Measurements from ENCODE around the gene SGPL1.

The SGPL1 gene

DNA sequence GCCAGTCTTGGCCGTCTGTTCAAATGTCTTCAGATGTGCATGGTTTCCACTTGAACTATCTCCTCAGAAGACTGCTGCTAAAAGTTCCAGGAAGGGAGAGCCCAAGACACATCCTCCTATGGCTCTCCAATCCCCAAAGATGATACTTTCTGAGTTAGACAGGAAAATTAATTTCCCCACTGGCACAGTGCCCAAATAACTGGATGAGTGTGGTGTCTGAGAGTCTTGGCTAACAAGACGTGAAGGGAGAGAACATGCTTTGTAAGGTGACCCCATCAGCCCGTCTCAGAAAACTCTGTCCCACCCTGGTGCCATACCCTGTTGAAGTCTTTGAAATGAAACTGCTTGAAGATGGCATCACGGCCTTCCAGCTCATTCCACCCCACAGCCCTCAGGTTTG is 69.7 kb downstream of the SGPL1 start:
- DNase-seq (ENCODE audit: low spot score), result no peak

DNA sequence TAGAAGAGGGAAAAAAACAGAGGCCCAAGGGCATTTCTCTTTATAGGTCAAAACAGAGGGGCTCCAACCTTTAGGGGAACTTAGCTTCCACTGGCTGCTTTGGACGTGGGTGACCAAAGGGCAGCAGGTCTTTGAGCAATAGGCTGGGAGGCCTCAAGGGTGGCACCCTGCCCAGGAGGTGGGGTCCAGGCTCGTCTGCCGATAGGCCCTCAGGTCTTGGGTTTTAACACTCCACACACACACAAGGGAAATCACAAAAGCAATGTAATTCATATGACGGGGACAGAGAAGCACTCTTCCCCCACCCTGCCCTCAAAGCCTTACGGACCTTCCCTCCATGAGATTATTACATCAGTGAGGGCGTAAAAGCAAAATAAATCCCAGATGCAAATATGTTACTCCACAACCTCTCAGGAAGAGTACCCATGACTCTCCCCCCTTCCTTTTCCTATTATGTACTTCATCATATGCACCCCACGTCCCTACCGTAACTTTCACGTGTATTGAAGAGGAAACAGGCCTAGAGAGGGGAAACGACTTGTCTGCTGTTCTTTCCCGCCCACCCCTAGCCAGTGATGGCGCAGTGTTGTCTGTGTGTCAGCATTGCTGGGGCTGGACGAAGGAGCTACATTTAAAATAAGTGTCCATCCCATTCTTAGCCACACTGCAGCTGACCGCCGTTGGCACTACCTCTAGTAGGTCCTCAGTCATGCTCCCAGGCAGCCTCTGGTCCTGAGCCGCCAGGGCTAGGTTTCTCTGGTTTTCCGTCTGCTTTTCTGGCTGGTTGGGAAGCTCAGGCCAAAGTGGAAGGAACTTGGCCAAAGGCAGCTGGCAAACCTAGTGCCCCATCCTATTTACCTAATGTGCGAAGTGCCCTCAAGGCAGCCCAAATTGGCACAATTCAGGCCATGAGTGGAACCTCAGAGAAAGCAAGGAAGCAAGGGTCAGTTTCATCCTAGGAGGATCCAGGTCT is 70.5 kb downstream of the SGPL1 start:
- DNase-seq (ENCODE audit: low spot score), result no peak

DNA sequence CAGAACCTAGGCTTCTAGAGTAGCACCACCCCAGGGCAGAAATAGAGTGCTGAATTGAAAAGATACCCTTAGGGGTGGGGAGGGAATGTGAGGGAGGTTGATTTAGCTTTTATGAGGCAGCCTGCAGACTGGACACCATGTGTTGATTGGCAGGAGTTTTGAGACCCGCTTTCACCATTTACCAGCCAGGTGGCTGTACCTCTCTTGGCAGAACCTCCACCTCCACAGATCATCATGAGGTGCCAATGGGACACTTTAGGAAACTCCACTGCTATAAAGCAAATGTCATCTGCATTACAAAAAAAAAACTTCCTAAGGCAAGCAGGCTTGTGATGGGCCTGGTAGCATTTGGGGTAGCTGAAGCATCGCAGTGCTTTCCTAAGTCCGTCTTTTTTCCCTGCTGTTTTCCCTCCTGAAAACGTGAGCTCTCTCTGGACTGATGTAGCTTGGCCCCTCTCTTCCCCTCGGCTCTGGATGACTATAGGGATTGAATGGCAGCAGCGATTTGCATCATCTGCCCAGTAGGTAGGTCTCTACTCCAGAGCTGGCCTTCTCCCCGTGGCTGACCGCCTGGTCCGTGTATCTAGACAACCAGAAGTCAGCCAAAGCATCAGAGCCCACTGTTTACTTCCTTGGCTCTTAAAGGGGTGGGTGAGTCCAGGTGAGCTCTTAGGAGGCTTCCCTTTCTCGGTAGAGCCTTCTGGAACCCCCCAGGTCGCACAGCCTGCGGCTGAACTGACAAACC is 71.3 kb downstream of the SGPL1 start:
- no peak for DNase-seq (ENCODE audit: low spot score)

DNA sequence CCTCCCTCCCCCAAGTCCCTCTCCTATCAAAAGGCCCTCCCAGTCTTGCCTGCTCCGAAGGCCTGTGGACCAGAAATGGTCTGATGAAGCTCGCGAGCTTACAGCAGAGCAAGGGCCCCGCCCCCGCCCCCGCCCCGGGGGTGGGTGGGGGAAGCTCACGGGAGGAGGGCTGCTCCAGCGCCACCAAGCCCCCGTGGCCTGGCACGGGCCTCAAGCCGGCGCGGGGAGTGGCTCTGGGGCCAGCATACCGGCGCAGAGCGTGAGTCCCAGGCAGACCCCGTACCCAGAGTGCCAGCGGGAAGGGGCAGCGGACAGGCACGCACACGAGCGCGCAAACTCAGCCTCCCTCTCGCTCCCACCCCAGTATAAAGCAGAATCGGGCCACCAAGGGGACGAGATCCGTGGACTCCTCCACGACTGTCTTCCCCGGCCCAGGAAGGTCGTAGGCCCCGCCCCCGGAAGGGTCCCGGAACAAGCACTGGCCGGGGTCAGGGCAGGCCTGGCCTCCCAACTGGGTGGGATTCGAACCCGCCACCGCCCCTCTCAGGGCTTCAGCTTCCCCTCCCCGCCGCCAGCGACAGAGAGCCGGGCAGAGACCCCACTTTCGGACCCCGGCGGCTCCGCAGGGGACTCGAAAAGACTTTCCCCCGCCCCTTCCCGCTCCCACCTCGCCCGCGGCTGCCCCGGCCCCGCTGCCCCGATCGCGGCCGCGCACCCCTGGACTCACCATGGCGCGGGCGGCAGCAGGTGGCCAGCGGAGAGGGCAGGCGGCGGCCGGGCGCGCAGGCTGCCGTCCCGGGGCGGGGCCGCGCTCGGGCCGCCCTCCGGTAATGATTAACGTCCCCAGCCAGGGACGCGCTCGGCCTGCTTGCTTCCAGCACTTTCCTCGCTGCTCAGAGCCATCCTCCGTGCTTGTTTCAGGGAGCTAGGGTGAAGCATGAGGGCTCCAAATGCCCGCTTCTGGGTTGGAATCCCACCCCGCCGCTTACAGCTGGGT is 72.4 kb downstream of the SGPL1 start, which contains the start of gene PCBD1:
PCBD1 (minus strand) TSS at position 762 of the 997 bp plus-strand sequence; CDS start at position 730, 32 bp downstream.
- peak; percentile 88 for DNase-seq (ENCODE audit: low spot score)

DNA sequence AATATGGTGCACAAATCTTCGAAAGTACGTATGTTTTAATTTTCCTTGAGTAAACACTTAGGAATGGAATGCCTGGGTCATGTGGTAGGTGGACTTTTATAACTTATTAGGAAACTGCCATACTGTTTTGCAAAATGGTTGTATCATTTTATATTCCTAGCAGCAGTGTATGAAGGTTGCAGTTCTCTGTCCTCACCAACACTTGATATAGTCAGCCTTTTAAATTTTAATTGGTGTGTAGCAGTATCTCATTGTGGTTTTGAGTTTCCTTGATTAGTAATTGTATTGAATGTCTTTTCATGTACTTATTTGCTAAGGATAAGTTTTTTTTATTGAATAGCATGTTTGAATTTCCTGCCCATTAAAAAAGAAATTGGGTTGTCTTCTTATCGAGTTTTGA is 73.5 kb downstream of the SGPL1 start:
- DNase-seq (ENCODE audit: low spot score), result no peak

DNA sequence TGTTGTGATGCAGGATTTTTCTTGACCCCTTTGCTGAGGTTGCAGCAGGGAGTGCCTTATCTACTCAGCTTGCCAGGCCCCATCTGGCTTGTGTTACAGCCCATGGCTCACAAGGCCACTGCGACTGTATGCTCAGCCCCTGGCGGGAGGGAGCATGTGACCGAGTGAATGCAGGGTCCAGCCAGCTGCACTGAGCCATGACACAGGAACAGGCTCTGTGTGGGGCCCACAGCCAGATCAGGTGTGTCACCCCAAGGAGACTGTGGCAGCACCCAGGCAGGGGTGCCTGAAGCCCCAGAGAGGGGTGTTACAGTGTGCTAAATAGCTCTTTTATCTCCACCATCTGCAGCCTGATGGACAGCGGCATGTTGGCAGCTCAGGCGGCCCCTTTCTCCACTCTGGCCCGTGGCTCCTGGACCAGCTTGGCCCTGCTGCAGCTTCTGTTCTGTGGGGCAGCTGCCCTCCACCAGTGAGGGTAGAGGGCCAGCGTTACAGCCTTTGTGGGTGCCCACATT is 75.2 kb downstream of the SGPL1 start:
- DNase-seq (ENCODE audit: low spot score), result no peak

DNA sequence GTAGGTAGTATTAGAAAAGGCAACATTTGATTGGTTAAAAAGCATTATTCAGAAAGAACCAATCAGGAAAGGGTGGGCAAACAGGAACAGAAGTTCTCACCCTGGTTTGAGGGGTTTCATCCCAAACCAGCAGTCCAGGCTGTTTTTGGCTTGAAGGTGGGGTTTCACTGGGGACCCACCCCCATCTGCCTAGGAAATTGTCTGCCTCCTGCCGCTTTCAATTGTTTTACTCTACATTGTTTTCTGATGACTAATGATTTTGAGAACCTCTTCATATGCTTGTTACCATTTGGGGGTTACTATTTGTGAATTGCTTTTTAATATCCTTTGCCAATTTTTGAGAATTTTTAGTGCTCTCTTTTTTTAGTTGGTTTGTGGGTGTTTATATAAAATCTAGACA is 75.9 kb downstream of the SGPL1 start:
- DNase-seq (ENCODE audit: low spot score), result no peak

DNA sequence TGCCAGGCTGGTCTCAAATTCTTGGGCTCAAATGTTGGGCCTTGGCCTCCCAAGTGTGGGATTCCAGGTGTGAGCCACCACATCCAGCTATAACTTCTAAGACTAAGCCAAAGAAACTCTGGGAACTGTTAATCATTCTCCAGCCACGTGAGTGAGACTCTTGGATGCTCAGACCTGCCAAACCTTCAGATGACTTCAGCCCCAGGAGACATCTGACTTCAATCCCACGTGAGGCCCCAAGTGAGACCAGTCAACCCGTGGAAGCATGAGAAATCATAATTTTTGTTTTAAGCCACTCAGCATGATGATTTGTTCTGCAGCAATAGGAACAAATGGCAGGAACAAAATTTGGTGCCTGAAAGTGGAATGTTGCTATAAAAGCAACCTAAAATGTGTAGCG is 76.9 kb downstream of the SGPL1 start:
- no peak for DNase-seq (ENCODE audit: low spot score)

DNA sequence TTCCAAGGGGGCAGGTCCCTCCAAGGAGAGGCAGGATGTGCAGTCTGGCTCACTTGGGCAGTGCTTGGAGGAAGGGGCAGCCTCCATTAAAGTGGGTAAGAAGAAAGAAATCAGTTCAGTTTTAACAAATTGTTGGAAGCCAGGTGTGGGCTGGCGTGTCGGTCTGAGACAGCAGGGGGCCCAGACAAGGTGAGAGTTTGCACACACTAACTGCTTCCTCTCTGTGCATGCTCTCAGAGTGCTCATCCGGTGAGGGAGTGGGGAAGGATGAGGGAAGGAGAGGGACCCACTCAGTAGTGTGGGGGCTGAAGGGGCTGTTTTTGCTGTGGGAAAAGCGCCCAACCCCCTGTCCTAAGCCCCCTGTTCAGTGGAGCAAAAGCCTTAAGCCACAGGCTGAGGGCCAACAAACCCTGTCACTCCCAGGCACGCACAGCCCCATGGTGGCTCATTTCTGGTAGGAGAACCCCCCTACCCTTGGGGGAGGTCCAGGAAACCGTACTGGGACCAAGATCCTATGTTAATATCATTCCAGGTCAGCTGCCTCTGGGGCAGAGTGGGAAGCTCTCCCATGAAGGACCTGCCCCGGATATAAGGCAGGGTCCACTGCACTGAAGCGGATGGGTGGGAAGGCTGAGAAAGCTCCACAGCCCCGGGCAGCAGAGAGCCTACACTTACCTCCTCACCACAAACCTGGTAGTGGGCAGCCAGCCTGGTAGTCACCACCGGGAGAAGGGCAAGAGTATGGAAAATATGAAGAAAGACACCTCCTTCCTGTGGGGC is 77.7 kb downstream of the SGPL1 start:
- no peak for DNase-seq (ENCODE audit: low spot score)

DNA sequence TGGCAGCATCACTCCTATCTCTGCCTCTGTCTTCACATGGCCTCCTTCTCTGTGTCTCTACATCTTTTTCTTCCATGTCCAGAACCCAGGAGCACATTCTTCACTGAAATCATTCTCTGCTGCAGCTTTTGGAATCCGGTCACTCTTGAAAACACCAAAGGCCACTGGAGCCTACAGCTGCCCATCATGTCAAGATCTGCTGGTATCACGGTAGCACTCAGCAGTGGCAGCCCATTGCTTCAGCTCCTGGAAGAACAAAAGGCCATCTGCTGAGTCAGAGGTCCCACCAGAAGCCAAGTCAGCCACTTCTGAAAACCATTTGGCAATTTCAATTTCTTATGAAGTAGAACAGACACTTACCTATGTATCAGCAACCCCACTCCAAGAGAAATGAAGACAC is 78.7 kb downstream of the SGPL1 start:
- no peak for DNase-seq (ENCODE audit: low spot score)

DNA sequence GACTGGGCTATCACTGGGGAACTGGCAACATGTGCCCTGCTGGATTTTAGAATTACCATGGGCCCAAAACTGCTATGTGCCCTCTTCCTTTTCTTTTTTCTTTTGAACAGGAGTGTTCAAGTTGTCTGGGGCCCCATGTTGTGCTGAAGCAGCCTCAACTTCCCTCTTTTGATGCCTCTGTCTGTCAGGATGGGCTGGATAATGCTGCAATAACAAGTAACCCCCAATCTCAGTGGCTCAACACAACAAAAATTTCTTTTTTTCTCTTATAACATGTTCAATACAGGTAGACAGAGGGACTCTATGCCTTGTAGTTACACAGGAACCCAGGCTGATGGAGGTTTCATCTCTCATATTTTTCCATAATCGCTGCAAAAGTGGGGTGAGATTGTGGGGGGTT is 80.8 kb downstream of the SGPL1 start:
- no peak for DNase-seq (ENCODE audit: low spot score)

DNA sequence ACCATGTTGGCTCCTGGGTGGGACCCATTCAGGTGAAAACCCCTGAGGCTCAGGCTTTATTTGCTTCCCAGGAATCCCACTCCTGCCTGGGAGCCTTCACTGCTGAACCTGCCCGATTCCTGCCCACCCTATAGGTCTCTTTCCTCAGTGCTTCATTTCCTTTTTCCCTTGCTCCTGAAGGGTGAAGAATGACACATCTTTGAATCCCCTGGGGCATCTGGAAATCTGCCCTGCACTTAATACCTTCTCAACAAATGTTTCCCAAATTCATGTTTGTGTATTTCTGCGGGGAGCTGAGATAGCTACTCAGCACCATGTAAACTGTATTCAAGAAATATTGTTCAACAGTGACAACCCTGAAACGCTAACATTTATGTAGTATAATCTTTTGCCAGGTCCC is 82.9 kb downstream of the SGPL1 start:
- no peak for DNase-seq (ENCODE audit: low spot score)

DNA sequence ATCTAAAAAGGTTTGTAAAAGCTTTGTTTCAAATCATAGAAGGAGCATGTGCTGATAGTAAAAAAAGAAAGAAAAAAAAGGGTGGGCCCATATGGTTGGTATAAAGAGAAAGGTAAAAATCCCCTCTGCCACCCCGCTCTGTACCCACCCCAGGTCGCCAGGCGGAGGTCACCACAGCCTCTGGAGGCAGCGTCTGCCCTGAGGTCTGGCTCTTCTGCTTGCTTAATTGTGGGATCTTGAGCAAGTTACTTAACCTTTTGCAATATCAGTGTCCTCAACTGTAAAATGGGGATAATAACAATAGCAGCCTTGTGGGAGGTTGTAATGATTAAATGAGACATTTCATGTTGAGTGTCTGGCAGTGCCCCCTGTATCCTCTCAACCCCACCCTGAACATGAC is 83.3 kb downstream of the SGPL1 start:
- DNase-seq (ENCODE audit: low spot score), result no peak

DNA sequence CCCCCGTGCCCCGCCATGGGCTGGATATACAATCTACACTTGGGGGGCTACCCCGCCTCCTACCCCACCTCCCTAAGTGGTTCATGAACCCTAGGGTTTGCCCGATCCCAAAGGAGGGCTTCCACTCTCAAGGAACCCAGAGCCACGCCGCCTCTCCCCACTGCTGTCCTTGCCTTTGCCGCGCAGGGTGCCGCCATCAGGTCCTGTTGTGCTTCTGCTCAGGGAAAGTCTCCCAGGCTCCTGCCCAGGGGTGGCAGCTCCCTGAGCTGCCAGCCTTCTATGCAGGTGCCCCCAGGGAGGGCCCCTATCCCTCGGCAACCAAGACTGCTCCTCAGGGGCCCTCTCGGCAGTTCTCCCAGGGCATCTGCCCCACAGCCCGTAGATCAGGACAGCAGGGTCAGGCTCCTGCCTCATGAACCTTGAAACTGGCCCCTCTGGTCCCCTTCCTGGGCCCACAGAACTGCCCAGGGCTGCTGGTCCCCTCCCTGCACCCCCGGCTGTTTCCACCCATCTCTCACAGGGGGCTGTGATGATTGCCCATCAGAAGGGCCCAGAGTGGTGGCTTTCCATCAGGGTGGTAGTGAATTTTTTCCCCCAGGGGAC is 85.6 kb downstream of the SGPL1 start:
- DNase-seq (ENCODE audit: low spot score), result no peak

DNA sequence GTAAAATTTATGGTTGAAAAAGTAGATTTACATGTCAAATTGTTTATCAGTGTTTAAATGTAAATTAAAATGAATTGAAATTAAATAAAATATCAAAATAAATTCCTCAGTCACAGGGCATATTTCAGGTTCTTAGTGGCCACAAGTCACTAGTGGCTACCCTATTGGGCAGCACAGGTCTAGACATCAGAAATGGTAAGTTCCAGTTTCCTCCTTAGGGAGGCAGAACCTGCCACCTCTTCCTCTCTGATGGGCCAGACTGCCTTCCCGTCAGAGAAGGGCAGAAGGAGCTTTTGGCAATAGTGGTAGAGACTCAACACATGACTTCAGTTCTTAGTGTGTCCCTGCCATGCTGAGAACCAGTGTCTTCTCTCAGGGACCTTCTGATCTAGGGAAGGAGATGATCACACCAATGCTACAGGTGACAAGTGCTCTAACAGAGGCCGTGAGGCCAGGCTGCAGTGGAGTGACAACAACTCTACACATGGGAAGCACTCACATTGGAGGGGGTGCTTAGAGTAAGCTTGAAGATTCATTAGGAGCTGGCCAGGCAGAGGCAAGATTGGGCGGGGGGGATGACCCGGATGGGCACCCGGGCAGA is 87.0 kb downstream of the SGPL1 start:
- no peak for DNase-seq (ENCODE audit: low spot score)

DNA sequence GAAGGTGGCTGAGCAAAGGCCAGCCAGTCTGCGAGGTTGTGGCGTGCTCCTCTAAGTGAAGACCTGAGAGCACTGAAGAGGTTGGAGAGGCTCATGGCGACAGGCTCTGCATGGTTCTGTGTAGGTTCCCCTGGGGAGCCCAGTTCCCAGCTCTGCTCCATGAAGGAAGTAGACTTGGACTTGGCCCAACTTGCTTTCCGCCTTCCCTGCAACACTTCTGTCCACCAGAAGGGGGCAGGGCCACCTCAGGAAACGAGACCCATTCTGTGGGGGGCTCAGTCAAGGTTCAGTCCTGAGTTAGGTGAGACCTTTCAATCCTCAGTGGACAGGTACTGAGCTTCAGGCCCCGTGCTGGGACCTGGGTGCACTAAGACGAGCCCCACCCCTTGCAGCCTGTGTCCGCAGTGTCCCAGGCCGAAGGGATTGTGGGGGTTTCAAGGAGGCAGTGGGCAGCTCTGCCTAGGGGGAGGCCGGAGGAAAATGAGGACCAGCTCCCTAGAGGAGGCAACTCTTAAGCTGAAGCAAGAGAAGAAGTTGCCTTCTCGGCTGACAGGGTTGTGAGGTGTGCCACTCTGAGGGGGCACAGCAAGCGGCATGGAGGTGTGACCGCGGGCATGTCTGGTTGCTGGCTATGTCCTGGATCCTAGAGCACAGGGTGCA is 87.6 kb downstream of the SGPL1 start:
- DNase-seq (ENCODE audit: low spot score), result peak; percentile 78

DNA sequence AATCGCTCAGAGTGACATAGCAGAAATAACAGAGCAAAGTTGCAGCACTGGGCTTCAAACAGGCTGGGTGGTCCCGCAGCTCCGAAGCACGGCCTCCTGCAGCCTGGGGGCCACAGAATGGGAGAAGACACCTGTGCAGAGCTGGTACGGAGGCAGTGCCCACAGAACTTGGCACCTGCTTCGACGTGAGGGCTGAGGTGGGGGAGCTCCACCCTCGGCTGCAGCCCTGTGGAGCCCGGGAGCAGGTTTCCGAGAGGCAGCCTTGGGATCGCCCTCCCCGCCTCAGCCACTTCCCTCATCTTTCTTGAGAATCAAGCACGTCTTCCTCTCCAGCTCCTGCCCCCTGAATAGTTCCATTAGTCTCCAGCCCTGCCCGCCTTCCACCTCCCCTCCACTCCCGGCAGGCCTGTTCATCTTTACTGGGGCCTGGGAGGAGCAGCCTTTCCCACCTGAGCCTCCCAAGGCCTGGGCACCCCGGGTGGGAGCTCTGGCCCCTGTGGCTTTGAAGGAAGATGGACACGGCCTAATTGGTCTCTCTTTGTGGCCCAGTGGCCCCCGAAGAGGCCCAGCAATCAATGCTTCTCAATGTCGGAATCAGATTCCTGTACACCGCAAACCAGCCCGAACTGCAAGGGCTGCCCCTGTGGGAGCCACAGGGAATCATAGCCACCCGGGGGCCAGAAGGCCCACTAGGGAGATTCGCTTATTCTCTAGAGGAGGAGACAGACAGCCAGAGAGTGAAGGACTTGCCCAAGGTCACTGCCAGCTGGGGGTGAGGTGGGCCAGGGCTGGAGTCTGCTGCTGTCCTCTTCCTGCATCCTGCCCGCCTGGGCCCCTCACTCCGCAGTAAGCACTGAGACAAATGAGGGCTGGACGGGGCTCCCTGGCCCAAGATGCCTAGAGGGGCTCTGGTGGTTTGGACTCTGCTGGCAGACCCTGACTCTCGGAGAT is 89.6 kb downstream of the SGPL1 start:
- no peak for DNase-seq (ENCODE audit: low spot score)
